ENCODE measurements around the gene HMGN4. TPM values are rescaled to one million over a fixed set of nuclear protein-coding genes. Genes with fewer than 3 reads are reported as not detected.

HMGN4 gene
- total RNA-seq, 4 donors from 2014 or later, result 20.1 to 58.7 (median 28.4) TPM

GRCh38 chr6:26494117-26494516 lies 44.0 kb upstream of the HMGN4 start:
- no peak overlapping the region for H3K27ac ChIP-seq
- H3K9me3 ChIP-seq, result no peaks in the 10 kb centered on the region
- DNase-seq (no peak), ATAC-seq (no peak)
- no peaks in the 10 kb centered on the region for H3K36me3 ChIP-seq
- no peaks in the 10 kb centered on the region for H3K27me3 ChIP-seq
- no peak overlapping the region for H3K4me3 ChIP-seq
- no peaks in the 10 kb centered on the region for H3K4me1 ChIP-seq
- TF ChIP-seq CTCF (IDR thresholded peaks at IDR 0.05 in 4 of 5, conservative IDR thresholded peaks at IDR 0.05 in 1 of 5), result no peak
- TF ChIP-seq POLR2A (IDR thresholded peaks at IDR 0.05), result no peak
- in situ Hi-C loops (cut with MboI; ENCODE audit: low sequenced_read_pairs in 4 of 4), result no loop called here
- intact Hi-C loops (cut with DNase I; ENCODE audit: low total_unique reads), result no loop called here

- intact Hi-C loops (cut with DNase I; ENCODE audit: low total_unique reads), result no loop called here
- H3K9me3 ChIP-seq, result no peaks in the 10 kb centered on the region
- H3K27me3 ChIP-seq, result peaks cover 0 to 2% (median 0%) of the 10 kb centered on the region in 3 donors
- ATAC-seq (no peak), DNase-seq (no peak)
- no peak overlapping the region for H3K27ac ChIP-seq
- H3K4me3 ChIP-seq, result no peak overlapping the region
- in situ Hi-C loops (cut with MboI; ENCODE audit: low sequenced_read_pairs in 4 of 4), result no loop called here
- TF ChIP-seq CTCF (IDR thresholded peaks at IDR 0.05 in 4 of 5, conservative IDR thresholded peaks at IDR 0.05 in 1 of 5) (no peak), POLR2A (IDR thresholded peaks at IDR 0.05) (no peak)
- H3K4me1 ChIP-seq, result no peaks in the 10 kb centered on the region
- no peaks in the 10 kb centered on the region for H3K36me3 ChIP-seq
Observed at GRCh38 chr6:26495281-26495680, 42.9 kb upstream of the HMGN4 start.

DNA sequence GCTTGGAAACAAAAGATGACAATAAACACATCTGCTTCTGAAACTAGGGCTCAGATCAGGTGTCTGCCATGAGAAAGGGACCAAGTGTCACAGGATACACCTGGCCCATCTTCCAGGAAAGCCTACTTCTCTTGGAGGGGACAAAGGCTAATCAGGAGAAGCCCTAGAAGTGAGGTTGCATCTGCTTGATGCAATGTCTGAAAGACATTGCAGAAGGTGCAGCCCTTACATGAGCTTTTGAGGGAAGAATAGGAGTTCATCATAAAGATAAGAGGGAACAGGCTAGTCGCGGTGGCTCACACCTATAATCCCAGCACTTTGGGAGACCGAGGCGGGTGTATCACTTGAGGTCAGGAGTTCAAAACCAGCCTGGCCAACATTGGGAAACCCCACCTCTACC lies 40.6 kb upstream of the HMGN4 start:
- DNase-seq, result no peak
- ATAC-seq, result no peak
- no peaks in the 10 kb centered on the region for H3K9me3 ChIP-seq
- peaks cover 18 to 23% (median 20%) of the 10 kb centered on the region in 3 donors for H3K27me3 ChIP-seq
- no peak overlapping the region for H3K4me3 ChIP-seq
- no peak overlapping the region for H3K27ac ChIP-seq
- H3K36me3 ChIP-seq, result no peaks in the 10 kb centered on the region
- in situ Hi-C loops (cut with MboI; ENCODE audit: low sequenced_read_pairs in 4 of 4), result no loop called here
- TF ChIP-seq POLR2A (IDR thresholded peaks at IDR 0.05), result no peak
- TF ChIP-seq CTCF (IDR thresholded peaks at IDR 0.05 in 4 of 5, conservative IDR thresholded peaks at IDR 0.05 in 1 of 5), result no peak
- intact Hi-C loops (cut with DNase I; ENCODE audit: low total_unique reads), result no loop called here
- H3K4me1 ChIP-seq, result no peaks in the 10 kb centered on the region

GRCh38 chr6:26500102-26500501 lies 38.1 kb upstream of the HMGN4 start, which contains the start of gene BTN1A1:
Gene BTN1A1 (plus strand): TSS chr6:26500303. CDS start chr6:26501287, 984 bp downstream.
- H3K4me3 ChIP-seq, result no peak within 1 kb of the TSS

More at GRCh38 chr6:26500102-26500501, 38.1 kb upstream of the HMGN4 start, which contains the start of gene BTN1A1:
- no peaks in the 10 kb centered on the region for H3K4me1 ChIP-seq
- H3K9me3 ChIP-seq, result no peaks in the 10 kb centered on the region
- intact Hi-C loops (cut with DNase I; ENCODE audit: low total_unique reads) (no loop called here), in situ Hi-C loops (cut with MboI; ENCODE audit: low sequenced_read_pairs in 4 of 4) (no loop called here)
- H3K27me3 ChIP-seq, result peaks cover 25 to 30% (median 26%) of the 10 kb centered on the region in 3 donors
- H3K36me3 ChIP-seq, result no peaks in the 10 kb centered on the region
- no peak within 1 kb of the TSS for H3K27ac ChIP-seq
- TF ChIP-seq POLR2A (IDR thresholded peaks at IDR 0.05), result no peak
- no peak for TF ChIP-seq CTCF (IDR thresholded peaks at IDR 0.05 in 4 of 5, conservative IDR thresholded peaks at IDR 0.05 in 1 of 5)
- no peak for ATAC-seq
- no peak for DNase-seq

Measured in gastrocnemius medialis (tissue), 4 donors.